ENCODE data around the gene UNC5B.

UNC5B gene

GRCh38 chr10:71249996-71250395, 37.6 kb downstream of the UNC5B start:
- no peak for TF ChIP-seq CTCF (IDR thresholded peaks at IDR 0.05; ENCODE audit: insufficient read depth, low read depth, low read length, missing control alignments)
- DNase-seq (ENCODE audit: low read depth), result no peak
- no peak overlapping the region for H3K4me3 ChIP-seq (ENCODE audit: low read length)

GRCh38 chr10:71250405-71250804, 38.0 kb downstream of the UNC5B start:
- DNase-seq (ENCODE audit: low read depth), result no peak
- H3K4me3 ChIP-seq (ENCODE audit: low read length), result no peak overlapping the region
- no peak for TF ChIP-seq CTCF (IDR thresholded peaks at IDR 0.05; ENCODE audit: insufficient read depth, low read depth, low read length, missing control alignments)

GRCh38 chr10:71250842-71251241, 38.5 kb downstream of the UNC5B start:
- TF ChIP-seq CTCF (IDR thresholded peaks at IDR 0.05; ENCODE audit: insufficient read depth, low read depth, low read length, missing control alignments), result no peak
- no peak for DNase-seq (ENCODE audit: low read depth)

GRCh38 chr10:71251319-71251718, 38.9 kb downstream of the UNC5B start:
- H3K4me3 ChIP-seq (ENCODE audit: low read length), result no peak overlapping the region
- DNase-seq (ENCODE audit: low read depth), result no peak
- no peak for TF ChIP-seq CTCF (IDR thresholded peaks at IDR 0.05; ENCODE audit: insufficient read depth, low read depth, low read length, missing control alignments)

More at GRCh38 chr10:71250842-71251241, 38.5 kb downstream of the UNC5B start:
- no peak overlapping the region for H3K4me3 ChIP-seq (ENCODE audit: low read length)

- no peak overlapping the region for H3K4me3 ChIP-seq (ENCODE audit: low read length)
- TF ChIP-seq CTCF (IDR thresholded peaks at IDR 0.05; ENCODE audit: insufficient read depth, low read depth, low read length, missing control alignments), result no peak
- no peak for DNase-seq (ENCODE audit: low read depth)
Observed at GRCh38 chr10:71252220-71252619, 39.9 kb downstream of the UNC5B start.

GRCh38 chr10:71253981-71254818, 41.8 kb downstream of the UNC5B start:
- H3K4me3 ChIP-seq (ENCODE audit: low read length), result no peak overlapping the region
- no peak for TF ChIP-seq CTCF (IDR thresholded peaks at IDR 0.05; ENCODE audit: insufficient read depth, low read depth, low read length, missing control alignments)
- no peak for DNase-seq (ENCODE audit: low read depth)
